Duodenal mucosa (tissue), 2 donors: Measurements from ENCODE around the gene NIPAL3.
"Not testable (repeated sequence)": the region's sequence is repeated elsewhere in the genome, so short reads cannot be mapped to it uniquely, and the experiment has no call there.

Source experiments
- H3K27ac ChIP-seq: one replicate; pipeline ENCODE4 v1.7.0; 2013; ENCODE audit warnings: low read depth, low read length
- H3K27me3 ChIP-seq, 2 donors: one replicate each; pipeline ENCODE4 v1.7.0; 2013; ENCODE audit warnings: low read length in 2 of 2, control low read depth in 1 of 2; ENCODE audit not compliant: insufficient read depth in 2 of 2, control insufficient read depth in 1 of 2
- H3K36me3 ChIP-seq, 2 donors: one replicate each; pipeline ENCODE4 v1.7.0; 2013; ENCODE audit warnings: low read length in 2 of 2, control low read depth in 1 of 2; ENCODE audit not compliant: insufficient read depth in 2 of 2, control insufficient read depth in 1 of 2
- H3K4me1 ChIP-seq, 2 donors: one replicate each; pipeline ENCODE4 v1.7.0; 2013; ENCODE audit warnings: low read length in 2 of 2, control low read depth in 1 of 2; ENCODE audit not compliant: insufficient read depth in 2 of 2, control insufficient read depth in 1 of 2
- H3K4me3 ChIP-seq, 2 donors: one replicate each; pipeline ENCODE4 v1.7.0; 2013; ENCODE audit warnings: low read length in 2 of 2, low read depth in 1 of 2
- H3K9ac ChIP-seq, 2 donors: one replicate each; pipeline ENCODE4 v1.7.0; 2013; ENCODE audit warnings: low read length in 2 of 2, low read depth in 1 of 2
- H3K9me3 ChIP-seq, 2 donors: one replicate each; pipeline ENCODE4 v1.7.0; 2013; ENCODE audit warnings: low read length in 2 of 2, control low read depth in 1 of 2; ENCODE audit not compliant: control insufficient read depth in 1 of 2

The NIPAL3 gene

DNA sequence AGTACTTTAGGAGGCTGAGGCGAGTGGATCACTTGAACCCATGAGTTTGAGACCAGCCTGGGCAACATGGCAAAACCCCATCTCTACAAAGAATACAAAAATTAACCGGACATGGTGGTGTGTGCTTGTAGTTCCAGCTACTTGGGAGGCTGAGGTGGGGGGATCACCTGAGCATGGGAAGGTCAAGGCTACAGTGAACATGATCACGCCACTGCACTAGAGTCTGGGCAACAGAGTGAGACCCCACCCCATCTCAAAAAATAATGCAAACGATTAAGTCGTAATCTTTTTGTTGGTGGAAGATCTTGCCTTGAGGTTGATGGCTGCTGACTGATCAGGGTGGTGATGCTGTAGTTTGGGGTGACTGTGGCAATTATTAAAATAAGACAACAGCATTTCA, 93.3 kb downstream of the NIPAL3 start:
- H3K4me1 ChIP-seq, result peaks cover 18 to 20% of the 10 kb centered on the region in 2 donors
- no peak overlapping the region for H3K27ac ChIP-seq
- no peaks in the 10 kb centered on the region for H3K27me3 ChIP-seq
- H3K9ac ChIP-seq, result no peak overlapping the region
- no peak overlapping the region for H3K4me3 ChIP-seq
- H3K36me3 ChIP-seq, result no peaks in the 10 kb centered on the region
- H3K9me3 ChIP-seq, result no peaks in the 10 kb centered on the region

DNA sequence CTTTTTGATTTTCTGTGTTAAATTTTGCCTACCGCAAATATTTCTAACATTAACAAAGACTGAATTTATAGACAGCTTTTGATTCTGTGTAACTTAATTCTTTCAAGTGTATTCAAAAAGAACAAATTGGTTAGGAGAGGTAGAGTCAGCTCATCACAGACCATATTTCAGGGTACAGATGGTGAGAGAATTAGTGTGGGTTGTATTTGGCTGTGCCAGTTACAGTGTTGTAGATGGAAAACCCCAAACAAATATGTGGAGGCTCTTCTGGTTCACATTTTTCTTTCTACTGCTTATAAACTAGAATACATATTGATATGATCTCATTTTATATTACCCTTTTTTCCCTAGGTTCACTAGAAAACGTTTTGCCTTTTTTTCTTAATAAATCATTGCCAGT, 98.1 kb downstream of the NIPAL3 start:
- Histone ChIP-seq H3K27ac (no peak overlapping the region), H3K4me3 (no peak overlapping the region), H3K36me3 (no peaks in the 10 kb centered on the region), H3K9me3 (no peaks in the 10 kb centered on the region), H3K27me3 (no peaks in the 10 kb centered on the region), H3K9ac (no peak overlapping the region), H3K4me1 (no peaks in the 10 kb centered on the region)

DNA sequence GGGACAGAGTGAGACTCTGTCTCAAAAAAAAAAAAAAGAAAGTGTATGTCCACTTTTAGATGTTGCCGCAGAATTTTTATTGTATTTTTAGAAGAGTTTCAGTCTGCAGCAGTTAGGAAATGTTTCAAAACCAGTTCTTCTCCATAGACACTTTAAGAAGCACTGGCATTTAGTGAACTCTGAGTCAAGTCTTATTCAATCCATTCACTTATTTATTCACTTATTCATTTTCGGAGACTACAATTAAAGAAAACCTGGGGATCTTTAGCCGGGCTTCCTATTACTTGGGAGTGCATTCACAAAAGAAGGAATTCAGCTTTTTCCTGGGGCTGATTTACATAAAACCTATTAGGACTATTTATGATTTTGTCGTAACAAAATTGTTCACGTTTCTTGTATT, 99.3 kb downstream of the NIPAL3 start:
- H3K27ac ChIP-seq, result no peak overlapping the region
- no peak overlapping the region for H3K9ac ChIP-seq
- no peaks in the 10 kb centered on the region for H3K9me3 ChIP-seq
- no peaks in the 10 kb centered on the region for H3K4me1 ChIP-seq
- no peaks in the 10 kb centered on the region for H3K36me3 ChIP-seq
- H3K4me3 ChIP-seq, result no peak overlapping the region
- H3K27me3 ChIP-seq, result no peaks in the 10 kb centered on the region

DNA sequence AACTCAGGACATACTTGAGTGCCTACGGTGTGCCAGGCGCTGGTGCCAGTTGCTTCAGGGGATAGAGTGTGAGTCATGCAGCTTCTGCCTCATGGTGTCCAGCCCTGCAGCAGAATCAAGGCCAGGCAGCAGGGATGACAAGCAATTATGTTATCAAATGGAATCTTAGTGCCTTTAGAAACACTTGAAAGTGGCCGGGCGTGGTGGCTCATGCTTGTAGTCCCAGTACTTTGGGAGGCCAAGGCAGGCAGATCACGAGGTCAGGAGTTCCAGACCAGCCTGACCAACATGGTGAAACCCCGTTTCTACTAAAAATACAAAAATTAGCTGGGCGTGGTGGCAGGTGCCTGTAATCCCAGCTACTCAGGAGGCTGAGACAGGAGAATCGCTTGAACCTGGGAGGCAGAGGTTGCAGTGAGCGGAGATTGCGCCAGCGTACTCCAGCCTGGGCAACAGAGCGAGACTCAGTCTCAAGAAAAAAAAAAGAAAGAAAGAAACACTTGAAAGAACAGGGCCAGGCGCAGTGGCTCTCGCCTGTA, 100.1 kb downstream of the NIPAL3 start:
- not testable (repeated sequence) for H3K9me3 ChIP-seq, H3K4me3 ChIP-seq

DNA sequence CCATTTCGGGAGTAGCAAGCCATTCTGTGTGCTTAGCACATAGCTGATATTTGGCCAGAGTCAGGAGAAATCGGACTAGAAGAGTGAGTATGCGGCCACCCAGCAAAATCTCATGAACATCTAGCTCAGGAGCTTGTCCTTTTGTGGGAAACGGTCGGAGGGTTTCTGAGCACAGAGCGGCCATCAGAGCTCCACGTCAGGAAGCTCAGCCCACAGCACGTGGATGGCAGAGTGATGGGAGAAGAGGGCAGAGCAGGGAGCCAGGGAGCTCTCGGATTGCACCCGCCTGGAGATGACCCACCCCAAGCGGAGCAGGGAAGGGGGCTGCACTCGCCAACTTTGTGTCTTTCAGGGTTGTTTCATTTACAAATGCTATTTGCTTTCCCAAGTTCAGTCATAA, 100.9 kb downstream of the NIPAL3 start:
- no peaks in the 10 kb centered on the region for H3K4me1 ChIP-seq
- no peaks in the 10 kb centered on the region for H3K36me3 ChIP-seq
- no peaks in the 10 kb centered on the region for H3K27me3 ChIP-seq
- H3K9me3 ChIP-seq, result no peaks in the 10 kb centered on the region
- no peak overlapping the region for H3K4me3 ChIP-seq
- no peak overlapping the region for H3K27ac ChIP-seq
- H3K9ac ChIP-seq, result no peak overlapping the region

More for the DNA sequence above, 100.1 kb downstream of the NIPAL3 start:
- not testable (repeated sequence) for H3K36me3 ChIP-seq, H3K4me1 ChIP-seq, H3K9ac ChIP-seq, H3K27me3 ChIP-seq, H3K27ac ChIP-seq

GRCh38 chr1:24517898-24518297, 102.3 kb downstream of the NIPAL3 start:
- H3K9ac ChIP-seq, result no peak overlapping the region
- peaks cover 0 to 5% of the 10 kb centered on the region in 2 donors for H3K36me3 ChIP-seq
- no peak overlapping the region for H3K4me3 ChIP-seq
- H3K9me3 ChIP-seq, result no peaks in the 10 kb centered on the region
- H3K27ac ChIP-seq, result no peak overlapping the region
- H3K27me3 ChIP-seq, result no peaks in the 10 kb centered on the region
- H3K4me1 ChIP-seq, result no peaks in the 10 kb centered on the region

DNA sequence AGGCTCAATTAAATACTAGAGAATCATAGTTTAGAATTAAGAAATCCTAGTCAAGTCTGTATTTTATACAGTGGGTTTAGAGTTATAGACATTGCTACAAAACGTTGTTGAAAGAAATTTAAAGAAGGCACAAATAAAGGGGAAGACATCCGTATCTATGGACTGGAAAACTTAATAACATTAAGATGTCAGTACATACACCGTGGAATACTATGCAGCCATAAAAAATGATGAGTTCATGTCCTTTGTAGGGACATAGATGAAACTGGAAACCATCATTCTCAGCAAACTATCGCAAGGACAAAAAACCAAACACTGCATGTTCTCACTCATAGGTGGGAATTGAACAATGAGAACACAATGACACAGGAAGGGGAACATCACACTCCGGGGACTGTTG, 104.7 kb downstream of the NIPAL3 start:
- not testable (repeated sequence) for H3K27me3 ChIP-seq, H3K9me3 ChIP-seq, H3K36me3 ChIP-seq, H3K9ac ChIP-seq, H3K4me3 ChIP-seq, H3K27ac ChIP-seq, H3K4me1 ChIP-seq
